Right lobe of liver (tissue), 4 donors: ENCODE measurements around the gene CLCN1.

Experiments
- CTCF ChIP-seq, 4 donors: fragments of 200-600 bp in 3 of 4; fragments of 450-650 bp in 1 of 4; IDR thresholded peaks; one replicate each; pipeline versions ENCODE4 v1.5.1 to v1.8.0; 2016 to 2022; ENCODE audit warnings: antibody characterized with exemption in 4 of 4, mild to moderate bottlenecking in 2 of 4
- POLR2A ChIP-seq: fragments of 450-650 bp; IDR thresholded peaks from one replicate; pipeline ENCODE4 v1.6.1; 2017; ENCODE audit warnings: antibody characterized with exemption, mild to moderate bottlenecking
- donor health status: DM: no; HTN: no; CAD: no.
- donor health status: DM: no; HTN: no; CAD: no.
- donor health status: DM: no; HTN: yes; CAD: no.

- no peak for TF ChIP-seq CTCF (IDR thresholded peaks at IDR 0.05)
- no peak for TF ChIP-seq POLR2A
Measured at GRCh38 chr7:143354376-143354775, 38.5 kb downstream of the CLCN1 start.
